Lung (tissue), 12 donors: Measurements from ENCODE around the gene NACC2. TPM values are rescaled to one million over a fixed set of nuclear protein-coding genes. Genes with fewer than 3 reads are reported as not detected.

Source experiments
- ATAC-seq: fragments of 200-7000 bp; cut with Tn5 transposase; one replicate; pipeline ENCODE4 v1.9.1; 2020; ENCODE audit warnings: moderate number of reproducible peaks; ENCODE audit not compliant: insufficient read depth, low FRiP score
- DNase-seq, 3 donors: peaks; one replicate each; pipeline ENCODE4 v3.0.0-alpha.2; 2013 to 2017
- H3K27ac ChIP-seq, 2 donors: one replicate each; pipeline ENCODE4 v1.5.1; 2013; ENCODE audit warnings: mild to moderate bottlenecking in 2 of 2, moderate library complexity in 2 of 2, control low read depth in 1 of 2, inconsistent platforms in 1 of 2, low read depth in 1 of 2, low read length in 1 of 2
- H3K27me3 ChIP-seq, 3 donors: one replicate each; pipeline ENCODE4 v1.5.1; 2013; ENCODE audit warnings: low read length in 2 of 3; ENCODE audit not compliant: control insufficient read depth in 3 of 3, insufficient read depth in 3 of 3
- H3K36me3 ChIP-seq, 4 donors: one replicate each; pipeline ENCODE4 v1.5.1; 2013; ENCODE audit warnings: low read length in 4 of 4, mild to moderate bottlenecking in 1 of 4, moderate library complexity in 1 of 4; ENCODE audit not compliant: control insufficient read depth in 4 of 4, insufficient read depth in 4 of 4
- H3K4me1 ChIP-seq, 5 donors: one replicate each; pipeline ENCODE4 v1.5.1; 2013; ENCODE audit warnings: low read length in 5 of 5, mild to moderate bottlenecking in 2 of 5, moderate library complexity in 1 of 5; ENCODE audit not compliant: control insufficient read depth in 5 of 5, insufficient read depth in 5 of 5
- H3K4me3 ChIP-seq: one replicate; pipeline ENCODE4 v1.5.1; 2013; ENCODE audit warnings: mild to moderate bottlenecking, control low read depth, moderate library complexity
- H3K9ac ChIP-seq, 2 donors: one replicate each; pipeline ENCODE4 v1.5.1; 2013; ENCODE audit warnings: low read length in 2 of 2, control low read depth in 1 of 2; ENCODE audit not compliant: insufficient read depth in 1 of 2
- H3K9me3 ChIP-seq, 4 donors: one replicate each; pipeline ENCODE4 v1.5.1; 2013; ENCODE audit warnings: low read length in 3 of 4, mild to moderate bottlenecking in 1 of 4, moderate library complexity in 1 of 4; ENCODE audit not compliant: control insufficient read depth in 4 of 4, insufficient read depth in 3 of 4
- WGBS, 2 donors: extraction: QIAGEN DNeasy Blood & Tissue Kit; methylation state at CpG; one replicate each; pipeline ENCODE4 v1.1.7; 2013; 5-methylcytosine and 5-hydroxymethylcytosine counted together
- polyA plus RNA-seq, 2 donors: library from polyadenylated mRNA; stranded (reverse); fragments of 200-250 nt; gene quantifications; one replicate each; pipeline ENCODE4 v1.2.1, GENCODE V29; 2013
- total RNA-seq, 2 donors: library from RNA; depleted of rRNA in 1 of 2; stranded (reverse); fragments of >200 nt in 1 of 2; gene quantifications; one replicate each; pipeline ENCODE4 v1.2.1, GENCODE V29; 2014 to 2021
- TF ChIP-seq, protein P1 (sequence below): IDR thresholded peaks from 2 replicates; pipeline ENCODE4 v1.5.1; 2012; ENCODE audit warnings: mild to moderate bottlenecking; ENCODE audit errors: control extremely low read depth, extremely low read depth
- donor health status: control.
- donor health status: control.
- donor health status: Bipolar disorder and iron deficiency.
- donor health status: healthy.
- donor health status: DM: yes; HTN: yes; CAD: no.

NACC2 gene
- total and polyA plus RNA-seq, 4 donors: 5.9 to 32.7 (median 10.5) TPM

DNA sequence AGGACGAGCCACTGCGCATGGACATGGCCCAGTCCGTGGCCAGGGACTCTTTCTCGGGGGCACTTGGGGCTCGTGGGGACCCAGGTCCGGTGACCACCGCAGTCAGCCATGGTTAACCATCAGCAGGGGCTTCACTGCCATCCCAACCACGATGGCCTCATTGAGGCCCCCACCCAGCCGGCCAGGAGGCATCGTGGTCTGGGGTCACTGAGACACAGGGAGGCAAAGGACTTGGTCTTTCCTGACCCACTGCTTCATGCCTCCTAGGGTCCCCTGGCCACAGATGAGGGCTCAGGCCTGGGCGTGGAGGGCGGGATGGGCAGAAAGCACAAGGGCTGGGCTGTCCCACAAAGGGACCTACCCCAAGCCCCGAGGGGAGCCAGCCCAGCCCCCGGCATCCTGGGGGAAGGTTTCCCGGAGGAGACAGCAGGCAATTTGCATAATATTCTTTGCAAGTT, 6.6 kb downstream of the NACC2 start:
- Histone ChIP-seq H3K27me3 (no peaks in the 10 kb centered on the region), H3K9ac (no peak overlapping the region), H3K9me3 (no peaks in the 10 kb centered on the region), H3K36me3 (peaks cover 0 to 6% (median 0%) of the 10 kb centered on the region in 4 donors), H3K27ac (no peak overlapping the region), H3K4me3 (no peak overlapping the region), H3K4me1 (peaks cover 0 to 22% (median 6%) of the 10 kb centered on the region in 5 donors)
- TF ChIP-seq, protein P1, sequence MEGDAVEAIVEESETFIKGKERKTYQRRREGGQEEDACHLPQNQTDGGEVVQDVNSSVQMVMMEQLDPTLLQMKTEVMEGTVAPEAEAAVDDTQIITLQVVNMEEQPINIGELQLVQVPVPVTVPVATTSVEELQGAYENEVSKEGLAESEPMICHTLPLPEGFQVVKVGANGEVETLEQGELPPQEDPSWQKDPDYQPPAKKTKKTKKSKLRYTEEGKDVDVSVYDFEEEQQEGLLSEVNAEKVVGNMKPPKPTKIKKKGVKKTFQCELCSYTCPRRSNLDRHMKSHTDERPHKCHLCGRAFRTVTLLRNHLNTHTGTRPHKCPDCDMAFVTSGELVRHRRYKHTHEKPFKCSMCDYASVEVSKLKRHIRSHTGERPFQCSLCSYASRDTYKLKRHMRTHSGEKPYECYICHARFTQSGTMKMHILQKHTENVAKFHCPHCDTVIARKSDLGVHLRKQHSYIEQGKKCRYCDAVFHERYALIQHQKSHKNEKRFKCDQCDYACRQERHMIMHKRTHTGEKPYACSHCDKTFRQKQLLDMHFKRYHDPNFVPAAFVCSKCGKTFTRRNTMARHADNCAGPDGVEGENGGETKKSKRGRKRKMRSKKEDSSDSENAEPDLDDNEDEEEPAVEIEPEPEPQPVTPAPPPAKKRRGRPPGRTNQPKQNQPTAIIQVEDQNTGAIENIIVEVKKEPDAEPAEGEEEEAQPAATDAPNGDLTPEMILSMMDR: no peak
- 53 to 71% methylated on average over 15 of the region's 15 CpGs for WGBS, 2 donors
- ATAC-seq: no peak
- DNase-seq: no peak

DNA sequence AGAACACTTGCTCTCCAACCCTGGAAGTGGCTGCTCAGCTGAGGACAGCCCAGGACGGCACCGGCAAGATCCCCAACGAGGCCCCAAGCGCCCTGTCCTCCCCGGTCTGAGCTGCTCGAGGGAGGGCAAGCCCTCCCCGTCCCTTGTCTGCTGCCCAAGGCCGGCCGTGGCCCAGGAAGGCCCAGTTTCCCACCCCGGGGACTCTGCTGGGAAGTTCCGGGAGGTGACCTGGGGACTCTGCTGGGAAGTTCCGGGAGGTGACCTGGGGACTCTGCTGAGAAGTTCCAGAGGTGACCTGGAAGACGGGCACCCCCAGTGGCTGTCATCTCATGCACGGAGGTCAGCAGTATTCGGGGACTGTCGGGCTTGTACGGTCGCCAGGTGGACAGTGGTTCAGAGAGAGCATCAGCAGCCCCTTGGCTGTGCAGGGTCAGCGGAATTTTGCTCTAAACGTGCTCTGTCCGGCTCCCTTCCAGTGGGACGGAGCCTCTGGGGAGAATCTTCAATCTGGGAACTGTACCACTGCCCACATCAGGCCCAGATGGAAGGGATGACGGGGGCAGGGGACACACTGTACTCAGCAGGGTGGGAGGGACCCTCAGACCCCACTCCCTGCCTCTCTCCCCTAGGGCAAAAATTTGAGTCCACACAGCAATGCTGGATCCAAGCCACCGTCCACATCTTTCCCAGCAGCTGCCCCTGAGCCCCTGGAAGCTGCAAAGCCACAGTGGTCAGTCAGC, 7.2 kb downstream of the NACC2 start:
- 85 to 86% methylated on average over 24 of the region's 24 CpGs for WGBS, 2 donors

DNA sequence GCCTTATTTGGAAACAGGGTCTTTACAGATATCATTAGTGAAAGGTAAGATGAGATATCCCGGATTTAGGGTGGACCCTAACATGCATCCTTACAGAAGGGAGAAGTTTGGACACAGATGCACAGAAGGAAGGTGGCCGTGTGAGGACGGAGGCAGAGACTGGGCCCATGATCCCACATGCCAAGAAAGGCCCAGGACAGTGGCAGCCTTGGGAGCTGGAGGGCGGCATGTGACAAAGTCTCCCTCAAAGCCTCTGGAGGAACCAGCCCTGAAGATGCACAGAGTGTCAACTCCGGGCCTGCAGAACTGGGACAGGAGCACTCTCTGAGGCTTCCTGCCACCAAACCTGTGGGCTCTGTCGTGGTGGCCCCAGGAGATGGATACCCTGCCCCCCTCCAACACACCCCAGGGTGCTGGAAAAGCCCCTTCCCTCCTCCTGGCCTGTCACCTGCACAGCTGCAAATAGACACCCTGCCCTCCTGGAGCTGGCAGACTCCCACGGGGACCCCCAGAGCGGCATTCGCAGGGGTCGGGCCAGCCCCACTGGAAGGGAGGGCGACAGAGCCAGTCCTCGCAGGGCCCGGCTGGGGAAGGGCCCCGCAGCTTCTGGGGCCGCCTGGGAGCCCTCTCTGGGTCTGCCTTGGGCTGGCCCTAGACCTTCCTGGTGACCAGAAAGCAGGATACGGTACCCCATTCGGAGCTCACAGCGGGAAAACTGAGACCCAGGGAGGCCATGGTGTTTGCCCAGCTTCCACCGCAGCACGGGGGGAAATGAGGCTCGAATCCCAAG, 7.9 kb downstream of the NACC2 start:
- no peak overlapping the region for H3K4me3 ChIP-seq
- WGBS, 2 donors: 87 to 90% methylated on average over 21 of the region's 21 CpGs
- peak overlapping the region in 1 of 2 donors; percentile 51 for H3K27ac ChIP-seq
- no peaks in the 10 kb centered on the region for H3K9me3 ChIP-seq
- ATAC-seq: no peak
- H3K36me3 ChIP-seq: peaks cover 0 to 4% (median 0%) of the 10 kb centered on the region in 4 donors
- H3K9ac ChIP-seq: no peak overlapping the region
- H3K4me1 ChIP-seq: peaks cover 0 to 20% (median 0%) of the 10 kb centered on the region in 5 donors
- TF ChIP-seq, protein P1: no peak
- no peaks in the 10 kb centered on the region for H3K27me3 ChIP-seq
- no peak for DNase-seq

More for the DNA sequence above, 7.2 kb downstream of the NACC2 start:
- ATAC-seq (no peak), DNase-seq (no peak)
- H3K27ac ChIP-seq: peak overlapping the region in 1 of 2 donors; percentile 8
- no peak overlapping the region for H3K4me3 ChIP-seq
- H3K36me3 ChIP-seq: peaks cover 0 to 8% (median 0%) of the 10 kb centered on the region in 4 donors
- TF ChIP-seq, protein P1: no peak
- peaks cover 0 to 19% (median under 1%) of the 10 kb centered on the region in 5 donors for H3K4me1 ChIP-seq
- no peaks in the 10 kb centered on the region for H3K27me3 ChIP-seq
- no peak overlapping the region for H3K9ac ChIP-seq
- H3K9me3 ChIP-seq: no peaks in the 10 kb centered on the region
